ENCODE data around the gene SCCPDH.
"Not testable (repeated sequence)": the region's sequence is repeated elsewhere in the genome, so short reads cannot be mapped to it uniquely, and the experiment has no call there.

SCCPDH gene

DNA sequence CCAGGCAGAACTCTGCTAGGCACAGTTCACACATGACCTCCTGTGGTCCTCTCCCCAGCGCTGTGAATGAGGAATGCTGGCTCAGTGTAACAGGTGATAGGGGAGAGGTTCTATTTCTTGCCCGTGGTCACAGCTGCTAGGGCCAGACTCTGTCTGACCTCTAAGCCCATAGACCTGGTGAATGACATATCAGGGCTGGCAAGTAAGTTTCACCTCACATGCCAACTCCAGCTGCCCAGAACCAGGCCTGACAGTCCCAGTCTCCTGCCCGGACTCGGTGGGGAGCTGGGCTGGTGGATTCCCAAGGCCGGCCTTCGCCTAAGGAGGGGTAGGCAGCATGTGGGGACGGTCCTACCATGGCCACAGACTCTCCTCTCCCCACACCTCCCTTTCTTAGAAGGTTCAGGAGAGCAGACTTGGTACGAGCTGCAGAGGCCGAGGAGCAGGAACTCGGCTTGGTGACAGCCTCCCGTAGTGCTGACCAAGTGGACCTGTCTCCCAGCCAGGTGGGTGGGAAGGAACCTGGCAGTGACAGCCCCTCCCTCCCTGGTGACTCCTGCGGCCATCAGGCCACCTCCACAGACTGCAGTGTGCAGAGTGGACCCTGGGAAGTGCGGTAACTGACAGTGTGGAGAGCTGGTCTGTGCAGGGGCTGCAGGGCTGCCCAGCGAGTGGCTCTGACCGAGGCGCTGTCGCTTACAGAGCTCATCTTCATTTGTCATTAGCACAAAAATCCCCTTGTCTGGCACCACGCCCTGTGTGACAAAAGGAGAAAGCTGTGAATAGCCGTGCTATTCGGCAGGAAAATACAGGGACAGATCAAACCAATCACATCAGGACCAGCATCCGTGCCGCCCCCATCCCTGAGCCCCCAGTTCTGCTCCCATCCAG, 74.6 kb downstream of the SCCPDH start:
- no peak for DNase-seq (ENCODE audit: low read depth in 3 of 3, low spot score in 1 of 3)

DNA sequence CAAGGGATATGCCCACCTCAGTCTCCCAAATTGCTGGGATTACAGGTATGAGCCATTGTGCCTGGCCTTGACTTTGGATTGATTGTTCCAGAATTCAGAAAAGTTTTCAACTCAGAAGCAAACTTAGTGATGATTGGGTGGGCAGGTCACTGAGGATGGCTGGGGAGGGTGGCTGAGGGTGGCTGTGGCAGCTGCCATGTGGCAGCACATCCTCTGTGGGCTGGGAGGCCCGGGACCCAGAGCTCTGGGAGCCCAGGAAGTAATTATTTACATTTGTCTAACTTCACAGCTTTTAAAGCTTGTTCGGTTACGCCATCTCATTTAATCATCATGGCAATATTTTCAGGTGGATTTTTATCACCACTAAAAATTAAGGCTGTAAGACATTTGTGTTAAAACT, 76.1 kb downstream of the SCCPDH start:
- no peak for DNase-seq (ENCODE audit: low read depth in 3 of 3, low spot score in 1 of 3)

DNA sequence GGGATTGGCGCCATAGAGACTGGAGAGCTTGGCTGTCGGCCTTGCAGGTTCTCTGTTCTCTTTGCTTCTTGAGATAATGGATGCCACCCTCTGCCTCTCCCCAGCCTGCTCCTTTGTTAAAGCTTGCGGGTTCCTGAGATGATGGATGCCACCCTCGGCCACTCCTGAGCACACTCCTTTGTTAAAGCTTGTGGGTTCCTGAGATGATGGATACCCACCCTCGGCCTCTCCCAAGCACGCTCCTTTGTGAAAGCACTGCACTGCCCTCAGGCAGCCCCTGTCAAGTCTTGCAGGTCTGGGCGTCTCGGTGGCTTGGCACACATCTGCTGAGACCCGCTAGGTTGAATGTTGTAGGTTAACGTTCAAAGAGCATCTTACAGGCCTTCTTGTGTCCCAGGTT, 76.5 kb downstream of the SCCPDH start:
- no peak for DNase-seq (ENCODE audit: low read depth in 3 of 3, low spot score in 1 of 3)

DNA sequence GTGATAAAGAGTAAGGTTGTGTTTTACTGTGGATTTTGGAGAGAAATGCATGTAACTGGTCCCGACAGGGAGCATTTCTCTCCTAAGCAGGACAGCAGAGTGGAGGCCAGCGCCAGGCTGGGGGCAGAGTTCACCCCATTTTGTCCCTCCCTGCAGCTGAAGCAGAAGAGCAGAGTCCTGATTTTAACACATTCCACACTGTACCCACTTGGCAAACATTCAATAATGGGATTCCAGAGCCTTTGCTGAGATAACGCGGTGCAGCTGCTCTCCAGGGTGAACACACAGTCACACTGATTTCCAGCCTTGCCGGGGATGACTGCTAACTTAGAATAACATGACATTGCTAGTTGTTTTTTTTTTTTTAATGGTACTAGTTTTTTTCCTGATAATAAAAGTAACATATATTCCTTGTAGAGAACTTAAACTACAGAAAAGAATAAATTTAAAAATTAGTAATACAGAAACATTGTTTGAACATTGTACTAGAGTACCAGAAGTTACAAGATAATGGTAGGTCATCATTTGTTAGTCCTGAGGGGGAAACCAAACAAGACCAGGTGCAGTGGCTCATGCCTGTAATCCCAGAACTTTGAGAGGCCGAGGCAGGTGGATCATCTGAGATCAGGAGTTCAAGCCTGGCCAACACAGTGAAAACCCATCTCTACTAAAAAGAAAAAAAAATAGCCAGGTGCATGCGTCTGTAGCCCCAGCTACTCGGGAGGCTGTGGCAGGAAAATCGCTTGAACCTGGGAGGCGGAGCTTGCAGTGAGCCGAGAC, 77.2 kb downstream of the SCCPDH start:
- no peak for DNase-seq (ENCODE audit: low read depth in 3 of 3, low spot score in 1 of 3)

DNA sequence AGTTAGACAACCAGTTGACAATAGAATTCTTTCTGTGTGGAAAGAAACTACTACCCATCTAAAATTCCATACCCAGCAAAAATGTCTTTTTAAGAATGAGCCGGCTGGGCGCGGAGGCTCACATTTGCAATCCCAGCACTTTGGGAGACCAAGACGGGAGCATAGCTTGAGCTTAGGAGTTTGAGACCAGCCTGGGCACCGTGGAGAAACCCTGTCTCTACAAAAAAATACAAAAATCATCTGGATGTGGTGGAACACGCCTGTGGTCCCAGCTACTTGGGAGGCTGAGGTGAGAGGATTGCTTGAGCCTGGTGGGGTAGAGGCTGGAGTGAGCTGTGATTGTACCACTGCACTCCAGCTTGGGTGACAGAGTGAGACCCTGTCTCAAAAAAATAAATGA, 79.2 kb downstream of the SCCPDH start:
- DNase-seq (ENCODE audit: low read depth in 3 of 3, low spot score in 1 of 3): no peak

DNA sequence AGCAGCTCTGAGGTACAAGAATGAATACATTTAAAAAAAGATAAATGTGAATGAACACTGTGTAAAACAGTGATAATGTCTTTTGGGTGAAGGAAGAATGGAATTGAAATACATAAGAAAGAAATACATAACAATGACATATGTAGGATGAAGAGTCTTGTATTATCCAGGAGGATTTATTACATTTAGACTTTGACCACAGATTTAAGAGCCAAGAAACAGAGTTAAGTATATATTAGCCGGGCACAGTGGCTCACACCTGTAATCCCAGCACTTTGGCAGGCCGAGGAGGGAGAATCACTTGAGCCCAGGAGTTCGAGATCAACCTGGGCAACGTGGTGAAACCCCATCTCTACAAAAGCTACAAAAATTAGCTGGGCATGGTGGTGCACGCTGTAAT, 79.7 kb downstream of the SCCPDH start:
- no peak for DNase-seq (ENCODE audit: low read depth in 3 of 3, low spot score in 1 of 3)

DNA sequence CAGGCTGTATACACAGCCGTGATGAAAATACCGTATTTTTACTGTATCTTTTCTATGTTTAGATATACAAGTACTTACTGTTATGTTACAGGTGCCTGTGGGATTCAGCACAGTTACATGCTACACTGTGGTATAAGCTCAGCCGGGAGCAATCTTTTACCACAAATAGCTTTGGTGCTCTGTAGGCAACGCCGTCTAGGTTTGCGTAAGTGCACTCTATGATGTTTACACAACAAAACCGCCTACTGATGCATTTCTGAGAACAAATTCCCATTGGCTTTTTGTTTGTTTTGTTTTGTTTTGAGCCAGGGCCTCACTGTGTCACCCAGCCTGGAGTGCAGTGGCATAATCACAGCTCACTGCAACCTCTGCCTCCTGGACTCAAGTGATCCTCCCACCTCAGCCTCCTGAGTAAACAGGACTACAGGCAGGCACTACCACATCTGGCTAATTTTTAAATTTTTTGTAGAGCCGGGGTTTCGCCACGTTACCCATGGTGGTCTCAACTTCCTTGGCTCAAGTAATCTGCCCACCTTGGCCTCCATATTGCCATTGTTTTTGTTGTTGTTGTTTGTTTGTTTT, 81.0 kb downstream of the SCCPDH start:
- no peak for DNase-seq (ENCODE audit: low read depth in 3 of 3, low spot score in 1 of 3)

DNA sequence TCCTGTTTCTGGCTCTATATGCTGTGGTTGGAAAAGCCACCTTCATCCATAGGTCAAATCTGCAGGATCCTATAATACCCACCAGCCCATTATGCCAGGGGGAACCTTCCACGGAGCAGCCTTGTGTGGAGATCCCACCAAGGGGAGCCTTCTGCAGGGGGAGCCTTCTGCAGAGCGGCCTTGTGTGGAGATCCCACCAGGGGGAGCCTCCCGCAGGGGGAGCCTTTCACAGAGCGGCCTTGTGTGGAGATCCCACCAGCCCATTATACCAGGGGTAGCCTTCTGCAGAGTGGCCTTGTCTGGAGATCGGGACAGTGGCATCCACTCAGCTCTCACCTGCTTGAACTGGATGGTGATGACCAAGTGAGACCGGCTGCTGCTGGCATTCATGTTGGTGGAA, 85.3 kb downstream of the SCCPDH start:
- DNase-seq (ENCODE audit: low read depth in 3 of 3, low spot score in 1 of 3): no peak

DNA sequence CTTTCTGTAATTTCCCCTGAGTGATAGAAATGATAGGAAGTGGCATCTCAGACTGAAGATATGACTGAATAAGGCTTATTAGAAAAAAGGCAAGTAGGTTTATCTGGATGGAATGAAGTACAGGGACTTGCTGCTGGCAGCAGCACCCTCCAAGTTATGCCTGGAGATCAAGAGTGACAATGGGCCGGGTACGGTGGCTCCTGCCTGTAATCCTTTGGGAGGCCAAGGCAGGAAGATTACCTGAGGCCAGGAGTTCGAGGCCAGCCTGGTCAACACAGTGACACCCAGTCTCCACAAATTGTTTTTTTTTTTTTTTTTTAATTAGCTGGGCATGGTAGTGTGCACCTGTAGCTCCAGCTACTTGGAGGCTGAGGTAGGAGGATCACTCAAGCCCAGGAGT, 87.8 kb downstream of the SCCPDH start:
- no peak for DNase-seq (ENCODE audit: low read depth in 3 of 3, low spot score in 1 of 3)

DNA sequence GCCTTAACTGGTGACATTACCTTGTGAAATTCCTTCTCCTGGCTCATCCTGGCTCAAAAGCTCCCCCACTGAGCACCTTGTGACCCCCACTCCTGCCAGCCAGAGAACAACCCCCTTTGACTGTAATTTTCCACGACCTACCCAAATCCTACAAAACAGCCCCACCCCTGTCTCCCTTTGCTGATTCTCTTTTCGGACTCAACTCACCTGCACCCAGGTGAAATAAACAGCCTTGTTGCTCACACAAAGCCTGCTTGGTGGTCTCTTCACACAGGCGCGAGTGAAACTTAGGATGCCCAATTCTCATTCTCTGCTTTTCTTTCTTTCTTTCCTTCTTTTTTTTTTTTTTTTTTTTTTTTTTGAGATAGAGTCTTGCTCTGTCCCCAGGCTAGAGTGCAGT, 89.1 kb downstream of the SCCPDH start:
- not testable (repeated sequence) for DNase-seq (ENCODE audit: low read depth in 3 of 3, low spot score in 1 of 3)

DNA sequence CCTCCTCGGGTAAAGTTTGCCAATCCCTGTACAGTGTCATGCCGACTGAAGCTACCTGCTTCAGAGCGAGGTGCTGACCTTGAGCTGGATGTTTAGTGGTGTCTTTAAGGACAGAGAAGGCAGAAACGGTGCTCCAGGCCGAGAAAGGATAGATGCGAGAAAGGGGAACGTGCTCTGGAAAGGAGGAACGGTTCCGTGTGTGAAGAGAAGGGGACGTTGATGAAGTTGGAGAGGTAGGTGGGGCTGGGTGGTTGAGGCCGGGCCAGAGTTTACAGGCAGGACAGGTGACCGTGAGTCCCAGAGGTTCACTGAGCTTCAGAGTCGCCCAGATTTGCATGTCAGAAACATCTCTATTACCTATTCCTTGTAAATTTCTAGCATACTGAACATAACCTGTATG, 90.7 kb downstream of the SCCPDH start:
- DNase-seq (ENCODE audit: low read depth in 3 of 3, low spot score in 1 of 3): no peak

DNA sequence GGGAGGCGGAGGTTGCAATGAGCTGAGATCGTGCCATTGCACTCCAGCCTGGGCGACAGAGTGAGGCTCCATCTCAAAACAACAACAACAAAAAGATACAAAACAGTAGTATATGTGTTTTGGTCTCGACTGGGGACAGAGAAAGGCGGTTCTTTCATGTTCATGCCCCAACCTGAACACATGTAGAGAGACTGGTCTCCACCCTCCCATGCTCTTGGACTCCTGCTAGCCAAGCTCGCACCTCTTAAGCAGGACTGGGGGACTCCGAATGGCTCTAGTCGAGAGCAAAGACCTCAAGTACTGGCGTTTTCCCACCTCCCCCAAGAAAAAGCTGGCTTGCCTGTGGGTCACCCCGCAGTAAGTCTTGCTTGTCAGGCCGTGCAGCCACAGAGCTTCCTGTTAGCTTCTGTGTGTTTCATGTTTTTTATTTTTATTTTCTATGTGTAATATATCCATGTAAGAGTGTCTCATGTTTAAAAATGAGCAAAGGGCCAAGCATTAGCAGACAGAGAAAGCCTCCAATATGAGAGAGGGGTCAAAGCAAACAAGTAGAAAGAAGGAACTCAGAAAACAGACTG, 91.6 kb downstream of the SCCPDH start:
- no peak for DNase-seq (ENCODE audit: low read depth in 3 of 3, low spot score in 1 of 3)

All from stimulated activated CD4-positive, alpha-beta T cell treated with anti-CD3 and anti-CD28 coated beads, TNF-alpha, amount 100 ng/mL, for 1 hour (primary cell).